ENCODE measurements around the gene SNTA1.

GRCh38 chr20:33412484-33412838 lies 31.1 kb downstream of the SNTA1 start:
- TF ChIP-seq CTCF (conservative IDR thresholded peaks at IDR 0.05 in 1 of 2, IDR thresholded peaks at IDR 0.05 in 1 of 2; ENCODE audit: extremely low read depth in 1 of 2, insufficient read depth in 1 of 2, low read depth in 1 of 2, low read length in 2 of 2): no peak
- no peak for TF ChIP-seq EZH2 (IDR thresholded peaks at IDR 0.05; ENCODE audit: borderline replicate concordance, low read length)
